ENCODE measurements around the gene CLK4. TPM values are rescaled to one million over a fixed set of nuclear protein-coding genes. Genes with fewer than 3 reads are reported as not detected.
A peak's percentile ranks its signal among the peaks of the same experiment; 100 is the strongest.

Gene CLK4
- total and polyA plus RNA-seq, 12 donors, result 7.3 to 57.0 (median 29.0) TPM

GRCh38 chr5:178640331-178641045, 13.6 kb upstream of the CLK4 start:
- 85 to 87% (median 86%) methylated on average over 12 to 13 of the region's 13 CpGs for WGBS, 4 donors
- no peaks in the 10 kb centered on the region for H3K4me1 ChIP-seq (replicated peaks in 1 of 2)
- H3K27me3 ChIP-seq, result no peaks in the 10 kb centered on the region
- H3K36me3 ChIP-seq (replicated peaks in 1 of 2), result no peaks in the 10 kb centered on the region
- no peak for DNase-seq
- no peak overlapping the region for H3K4me3 ChIP-seq
- H3K9me3 ChIP-seq (replicated peaks in 1 of 3), result no peaks in the 10 kb centered on the region
- intact Hi-C loops (cut with DNase I), result no loop called here
- no peak overlapping the region for H3K27ac ChIP-seq
- TF ChIP-seq POLR2A (IDR thresholded peaks at IDR 0.05), result no peak

DNA sequence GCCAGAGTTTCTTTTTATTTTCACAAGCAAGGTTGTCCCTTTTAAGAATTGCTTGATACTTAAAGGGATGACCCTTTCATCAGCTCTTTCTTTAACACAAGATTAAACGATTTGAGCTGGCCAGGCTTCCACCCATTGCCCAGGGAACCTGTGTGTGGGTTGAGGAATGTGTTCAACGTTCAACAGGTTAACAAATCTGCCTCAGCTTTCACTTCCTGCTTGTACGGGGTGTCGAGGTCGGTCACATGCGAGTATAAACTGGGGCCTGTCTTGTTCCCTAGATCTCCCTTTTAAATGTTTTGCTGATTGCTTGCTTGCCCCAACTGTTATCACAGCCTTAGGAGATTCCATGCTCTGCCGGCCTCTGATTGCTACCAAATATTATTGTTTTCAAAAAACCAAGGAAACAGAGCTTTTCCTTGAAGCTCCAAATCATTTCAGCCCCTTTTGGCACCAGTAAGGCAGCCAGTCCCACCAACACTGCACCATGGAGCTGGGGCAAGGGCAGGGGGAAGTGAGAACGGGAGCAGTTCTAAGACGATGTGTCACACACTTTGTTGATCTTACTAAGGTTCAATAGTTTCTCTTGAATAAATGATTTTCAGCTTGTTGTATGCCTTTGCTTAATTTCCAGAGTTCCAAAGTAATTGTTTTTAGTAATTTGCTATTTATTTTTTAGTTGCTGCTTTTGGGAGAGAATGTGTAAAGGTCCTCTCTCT, 10.7 kb upstream of the CLK4 start:
- intact Hi-C loops (cut with DNase I), result no loop called here
- Histone ChIP-seq H3K9me3 (replicated peaks in 1 of 3) (no peaks in the 10 kb centered on the region), H3K4me3 (no peak overlapping the region), H3K36me3 (replicated peaks in 1 of 2) (no peaks in the 10 kb centered on the region), H3K27me3 (no peaks in the 10 kb centered on the region), H3K27ac (no peak overlapping the region), H3K4me1 (replicated peaks in 1 of 2) (no peaks in the 10 kb centered on the region)
- TF ChIP-seq, protein P1, sequence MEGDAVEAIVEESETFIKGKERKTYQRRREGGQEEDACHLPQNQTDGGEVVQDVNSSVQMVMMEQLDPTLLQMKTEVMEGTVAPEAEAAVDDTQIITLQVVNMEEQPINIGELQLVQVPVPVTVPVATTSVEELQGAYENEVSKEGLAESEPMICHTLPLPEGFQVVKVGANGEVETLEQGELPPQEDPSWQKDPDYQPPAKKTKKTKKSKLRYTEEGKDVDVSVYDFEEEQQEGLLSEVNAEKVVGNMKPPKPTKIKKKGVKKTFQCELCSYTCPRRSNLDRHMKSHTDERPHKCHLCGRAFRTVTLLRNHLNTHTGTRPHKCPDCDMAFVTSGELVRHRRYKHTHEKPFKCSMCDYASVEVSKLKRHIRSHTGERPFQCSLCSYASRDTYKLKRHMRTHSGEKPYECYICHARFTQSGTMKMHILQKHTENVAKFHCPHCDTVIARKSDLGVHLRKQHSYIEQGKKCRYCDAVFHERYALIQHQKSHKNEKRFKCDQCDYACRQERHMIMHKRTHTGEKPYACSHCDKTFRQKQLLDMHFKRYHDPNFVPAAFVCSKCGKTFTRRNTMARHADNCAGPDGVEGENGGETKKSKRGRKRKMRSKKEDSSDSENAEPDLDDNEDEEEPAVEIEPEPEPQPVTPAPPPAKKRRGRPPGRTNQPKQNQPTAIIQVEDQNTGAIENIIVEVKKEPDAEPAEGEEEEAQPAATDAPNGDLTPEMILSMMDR (IDR thresholded peaks at IDR 0.05), result no peak
- TF ChIP-seq POLR2A (IDR thresholded peaks at IDR 0.05), result no peak
- WGBS, 4 donors, result 66 to 69% (median 66%) methylated on average over 9 of the region's 9 CpGs
- DNase-seq, result no peak

DNA sequence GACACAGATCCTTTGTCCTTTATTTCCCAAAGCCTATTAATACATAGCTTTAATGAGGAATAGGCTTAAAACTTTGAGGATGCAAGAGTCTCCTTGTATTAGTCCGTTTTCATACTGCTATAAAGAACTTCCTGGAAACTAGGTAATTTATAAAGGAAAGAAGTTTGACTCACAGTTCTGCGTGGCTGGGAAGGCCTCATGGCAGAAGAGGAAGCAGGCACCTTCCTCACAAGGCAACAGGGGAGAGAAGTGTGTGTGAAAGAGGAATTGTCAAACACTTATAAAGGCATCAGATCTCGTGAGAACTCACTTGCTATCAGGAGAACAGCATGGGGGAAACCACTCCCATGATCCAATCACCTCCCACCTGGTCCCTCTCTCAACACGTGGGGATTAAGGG, 5.4 kb upstream of the CLK4 start:
- Histone ChIP-seq H3K9me3 (replicated peaks in 1 of 3) (no peaks in the 10 kb centered on the region), H3K36me3 (replicated peaks in 1 of 2) (no peaks in the 10 kb centered on the region), H3K4me1 (replicated peaks in 1 of 2) (no peaks in the 10 kb centered on the region), H3K27ac (no peak overlapping the region), H3K27me3 (no peaks in the 10 kb centered on the region), H3K4me3 (no peak overlapping the region)
- no peak for DNase-seq
- TF ChIP-seq POLR2A (IDR thresholded peaks at IDR 0.05), result no peak
- TF ChIP-seq, protein P1 (IDR thresholded peaks at IDR 0.05), result no peak
- whole genome bisulfite sequencing, 4 donors, result 45 to 57% (median 48%) methylated on average over 4 of the region's 4 CpGs
- intact Hi-C loops (cut with DNase I), result no loop called here

DNA sequence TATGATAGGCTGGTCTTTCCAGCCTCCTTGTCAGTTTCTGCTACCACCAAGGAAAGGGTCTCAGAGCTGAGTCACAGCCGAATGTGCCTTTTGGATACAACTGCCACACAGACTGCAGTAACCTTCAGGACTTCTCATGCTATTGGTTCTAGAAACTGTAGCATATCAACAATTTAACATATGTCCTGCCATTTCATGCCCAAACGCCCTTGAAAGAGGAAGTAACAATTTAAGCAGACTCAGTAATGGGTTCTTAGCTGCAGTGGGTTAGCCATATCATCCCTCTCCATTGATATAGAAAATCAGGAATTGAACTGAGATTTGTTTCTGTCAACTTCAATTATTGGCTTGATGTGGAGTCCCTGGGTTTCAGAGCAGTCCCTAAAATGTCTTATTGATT, 4.1 kb upstream of the CLK4 start:
- Histone ChIP-seq H3K9me3 (replicated peaks in 1 of 3) (no peaks in the 10 kb centered on the region), H3K27me3 (no peaks in the 10 kb centered on the region), H3K36me3 (replicated peaks in 1 of 2) (no peaks in the 10 kb centered on the region), H3K4me3 (no peak overlapping the region), H3K27ac (peak overlapping the region in 1 of 5 donors; percentile 4), H3K4me1 (replicated peaks in 1 of 2) (no peaks in the 10 kb centered on the region)
- no peak for DNase-seq
- WGBS, 4 donors, result 23 to 35% (median 31%) methylated on average over 2 of the region's 2 CpGs
- no peak for TF ChIP-seq POLR2A (IDR thresholded peaks at IDR 0.05)
- TF ChIP-seq, protein P1 (IDR thresholded peaks at IDR 0.05), result no peak
- intact Hi-C loops (cut with DNase I), result no loop called here
